ENCODE measurements around the gene SLC18B1. TPM values are rescaled to one million over a fixed set of nuclear protein-coding genes. Genes with fewer than 3 reads are reported as not detected.
"Not testable (repeated sequence)": the region's sequence is repeated elsewhere in the genome, so short reads cannot be mapped to it uniquely, and the experiment has no call there.

SLC18B1 gene
- total RNA-seq, 1 donor from 2014 or later = 3.8 TPM

- Mint-ChIP-seq H3K9me3 (no peaks in the 10 kb centered on the region), H3K27me3 (no peaks in the 10 kb centered on the region)
Observed at GRCh38 chr6:132788658-132789395, 9.6 kb downstream of the SLC18B1 start.

GRCh38 chr6:132785936-132786335, 12.5 kb downstream of the SLC18B1 start:
- H3K27ac Mint-ChIP-seq = no peak overlapping the region
- H3K4me3 Mint-ChIP-seq = no peak overlapping the region
- intact Hi-C loops (cut with micrococcal nuclease) = no loop called here
- no peaks in the 10 kb centered on the region for H3K4me1 Mint-ChIP-seq
- DNase-seq = no peak
- H3K27me3 Mint-ChIP-seq = no peaks in the 10 kb centered on the region
- no peaks in the 10 kb centered on the region for H3K9me3 Mint-ChIP-seq
- peaks cover 6% of the 10 kb centered on the region for H3K36me3 Mint-ChIP-seq (ENCODE audit: low read depth)

More at GRCh38 chr6:132788658-132789395, 9.6 kb downstream of the SLC18B1 start:
- no peak overlapping the region for H3K4me3 Mint-ChIP-seq
- no peak for DNase-seq
- intact Hi-C loops (cut with micrococcal nuclease) = no loop called here
- peaks cover 8% of the 10 kb centered on the region for H3K36me3 Mint-ChIP-seq (ENCODE audit: low read depth)
- no peak overlapping the region for H3K27ac Mint-ChIP-seq
- H3K4me1 Mint-ChIP-seq = no peaks in the 10 kb centered on the region

- H3K9me3 Mint-ChIP-seq = no peaks in the 10 kb centered on the region
- H3K36me3 Mint-ChIP-seq (ENCODE audit: low read depth) = peaks cover 4% of the 10 kb centered on the region
- H3K4me3 Mint-ChIP-seq = no peak overlapping the region
- no peaks in the 10 kb centered on the region for H3K27me3 Mint-ChIP-seq
- no peaks in the 10 kb centered on the region for H3K4me1 Mint-ChIP-seq
- intact Hi-C loops (cut with micrococcal nuclease) = no loop called here
- no peak for DNase-seq
- no peak overlapping the region for H3K27ac Mint-ChIP-seq
Observed at GRCh38 chr6:132780770-132781371, 17.6 kb downstream of the SLC18B1 start.

- H3K4me3 Mint-ChIP-seq; H3K36me3 Mint-ChIP-seq (ENCODE audit: low read depth); H3K27me3 Mint-ChIP-seq; H3K27ac Mint-ChIP-seq; H3K9me3 Mint-ChIP-seq; intact Hi-C loops (cut with micrococcal nuclease); H3K4me1 Mint-ChIP-seq; DNase-seq: not testable (repeated sequence)
Observed at GRCh38 chr6:132777881-132778280, 20.6 kb downstream of the SLC18B1 start.

GRCh38 chr6:132768051-132768517, 30.4 kb downstream of the SLC18B1 start:
- peaks cover 17% of the 10 kb centered on the region for H3K4me1 Mint-ChIP-seq
- H3K27me3 Mint-ChIP-seq = no peaks in the 10 kb centered on the region
- H3K27ac Mint-ChIP-seq = no peak overlapping the region

GRCh38 chr6:132765560-132765959, 32.9 kb downstream of the SLC18B1 start:
- H3K27me3 Mint-ChIP-seq = no peaks in the 10 kb centered on the region
- H3K27ac Mint-ChIP-seq = no peak overlapping the region
- H3K4me1 Mint-ChIP-seq = peaks cover 26% of the 10 kb centered on the region
- intact Hi-C loops (cut with micrococcal nuclease) = loop anchor here (2.0 kb wide), 1 partner anchor 47 kb away; no protein-coding TSS in a partner anchor
- DNase-seq = no peak
- no peaks in the 10 kb centered on the region for H3K9me3 Mint-ChIP-seq
- no peak overlapping the region for H3K4me3 Mint-ChIP-seq
- peaks cover 5% of the 10 kb centered on the region for H3K36me3 Mint-ChIP-seq (ENCODE audit: low read depth)

More at GRCh38 chr6:132768051-132768517, 30.4 kb downstream of the SLC18B1 start:
- Mint-ChIP-seq H3K36me3 (ENCODE audit: low read depth) (peaks cover 5% of the 10 kb centered on the region), H3K4me3 (no peak overlapping the region), H3K9me3 (no peaks in the 10 kb centered on the region)
- intact Hi-C loops (cut with micrococcal nuclease) = loop anchor here (1.0 kb wide), 1 partner anchor 99 kb away; no protein-coding TSS in a partner anchor
- peak; percentile 69 for DNase-seq

- H3K36me3 Mint-ChIP-seq (ENCODE audit: low read depth) = no peaks in the 10 kb centered on the region
- no peaks in the 10 kb centered on the region for H3K27me3 Mint-ChIP-seq
- H3K4me1 Mint-ChIP-seq = peaks cover 28% of the 10 kb centered on the region
- no peak for DNase-seq
- peak overlapping the region; percentile 56 for H3K27ac Mint-ChIP-seq
- H3K9me3 Mint-ChIP-seq = no peaks in the 10 kb centered on the region
- peak overlapping the region; percentile 6 for H3K4me3 Mint-ChIP-seq
- intact Hi-C loops (cut with micrococcal nuclease) = loop anchor here (2.0 kb wide), 1 partner anchor 48 kb away; no protein-coding TSS in a partner anchor
Observed at GRCh38 chr6:132764370-132764769, 34.1 kb downstream of the SLC18B1 start.

- H3K4me1 Mint-ChIP-seq = peaks cover 28% of the 10 kb centered on the region
- DNase-seq = peak; percentile 87
- H3K9me3 Mint-ChIP-seq = no peaks in the 10 kb centered on the region
- peak overlapping the region; percentile 52 for H3K27ac Mint-ChIP-seq
- no peaks in the 10 kb centered on the region for H3K36me3 Mint-ChIP-seq (ENCODE audit: low read depth)
- H3K4me3 Mint-ChIP-seq = peak overlapping the region; percentile 72
- no peaks in the 10 kb centered on the region for H3K27me3 Mint-ChIP-seq
- intact Hi-C loops (cut with micrococcal nuclease) = no loop called here
Observed at GRCh38 chr6:132763269-132763668, 35.2 kb downstream of the SLC18B1 start.

- Mint-ChIP-seq H3K27me3 (no peaks in the 10 kb centered on the region), H3K4me1 (peaks cover 25% of the 10 kb centered on the region), H3K36me3 (ENCODE audit: low read depth) (no peaks in the 10 kb centered on the region), H3K4me3 (no peak overlapping the region), H3K27ac (no peak overlapping the region), H3K9me3 (no peaks in the 10 kb centered on the region)
- intact Hi-C loops (cut with micrococcal nuclease) = no loop called here
- no peak for DNase-seq
Observed at GRCh38 chr6:132760256-132760655, 38.2 kb downstream of the SLC18B1 start.

- Mint-ChIP-seq H3K27ac (no peak overlapping the region), H3K4me1 (peaks cover 17% of the 10 kb centered on the region), H3K36me3 (ENCODE audit: low read depth) (peaks cover 2% of the 10 kb centered on the region), H3K27me3 (no peaks in the 10 kb centered on the region), H3K4me3 (no peak overlapping the region), H3K9me3 (no peaks in the 10 kb centered on the region)
- no peak for DNase-seq
- intact Hi-C loops (cut with micrococcal nuclease) = no loop called here
Observed at GRCh38 chr6:132758689-132759088, 39.7 kb downstream of the SLC18B1 start.

- peaks cover 32% of the 10 kb centered on the region for H3K36me3 Mint-ChIP-seq (ENCODE audit: low read depth)
- no peak for DNase-seq
- H3K4me1 Mint-ChIP-seq = peaks cover 24% of the 10 kb centered on the region
- H3K9me3 Mint-ChIP-seq = no peaks in the 10 kb centered on the region
- no peak overlapping the region for H3K27ac Mint-ChIP-seq
- intact Hi-C loops (cut with micrococcal nuclease) = no loop called here
- H3K27me3 Mint-ChIP-seq = no peaks in the 10 kb centered on the region
- H3K4me3 Mint-ChIP-seq = no peak overlapping the region
Observed at GRCh38 chr6:132752255-132752654, 46.2 kb downstream of the SLC18B1 start.

GRCh38 chr6:132751828-132752227, 46.6 kb downstream of the SLC18B1 start:
- Mint-ChIP-seq H3K27me3 (no peaks in the 10 kb centered on the region), H3K27ac (no peak overlapping the region)

GRCh38 chr6:132751306-132751705, 47.1 kb downstream of the SLC18B1 start:
- peaks cover 24% of the 10 kb centered on the region for H3K4me1 Mint-ChIP-seq
- no peaks in the 10 kb centered on the region for H3K9me3 Mint-ChIP-seq
- peaks cover 37% of the 10 kb centered on the region for H3K36me3 Mint-ChIP-seq (ENCODE audit: low read depth)
- no peak overlapping the region for H3K27ac Mint-ChIP-seq
- no peak for DNase-seq
- intact Hi-C loops (cut with micrococcal nuclease) = no loop called here
- no peak overlapping the region for H3K4me3 Mint-ChIP-seq
- H3K27me3 Mint-ChIP-seq = no peaks in the 10 kb centered on the region

More at GRCh38 chr6:132751828-132752227, 46.6 kb downstream of the SLC18B1 start:
- Mint-ChIP-seq H3K4me1 (peaks cover 24% of the 10 kb centered on the region), H3K4me3 (no peak overlapping the region), H3K36me3 (ENCODE audit: low read depth) (peaks cover 33% of the 10 kb centered on the region), H3K9me3 (no peaks in the 10 kb centered on the region)
- no peak for DNase-seq
- intact Hi-C loops (cut with micrococcal nuclease) = no loop called here
